HFFc6 (cell line): ENCODE results near the gene TRAPPC14. TPM values are rescaled to one million over a fixed set of nuclear protein-coding genes. Genes with fewer than 3 reads are reported as not detected.

ENCODE experiments used
- DNase-seq: peaks from one replicate; pipeline ENCODE4 v3.0.0-alpha.2; 2018
- H3K27ac Mint-ChIP-seq: 2 replicates; pipeline ENCODE4 v1.8.0; 2020; ENCODE audit warnings: mild to moderate bottlenecking, mixed read lengths
- H3K27me3 Mint-ChIP-seq: 2 replicates; pipeline ENCODE4 v1.8.0; 2021; ENCODE audit warnings: mild to moderate bottlenecking, moderate library complexity, mixed read lengths; ENCODE audit not compliant: insufficient read depth
- H3K36me3 Mint-ChIP-seq: 2 replicates; pipeline ENCODE4 v1.8.0; 2021; ENCODE audit warnings: low read depth, mixed read lengths
- H3K4me1 Mint-ChIP-seq: 2 replicates; pipeline ENCODE4 v1.8.0; 2020; ENCODE audit warnings: low read depth, mixed read lengths
- H3K4me3 Mint-ChIP-seq: 2 replicates; pipeline ENCODE4 v1.8.0; 2020; ENCODE audit warnings: mild to moderate bottlenecking, moderate library complexity, mixed read lengths
- H3K9me3 Mint-ChIP-seq: 2 replicates; pipeline ENCODE4 v1.8.0; 2020; ENCODE audit warnings: mild to moderate bottlenecking, mixed read lengths
- CTCF ChIP-seq: fragments of 200-600 bp; sonication (generic); IDR thresholded peaks from 2 replicates; pipeline ENCODE4 v1.5.0; 2021; ENCODE audit warnings: antibody characterized with exemption, mild to moderate bottlenecking
- total RNA-seq, 6 experiments: library from RNA; stranded (reverse); fragmentation: NEBNext Ultra II Directional; extraction: Animal tissue kit (Norgen Biotek cat#: 25700); gene quantifications; 2 replicates in 1 of 6; 3 replicates in 5 of 6; pipeline ENCODE4 v1.2.3, GENCODE V29; 2021

Gene TRAPPC14
- total RNA-seq, 6 experiments from 2014 or later = 19.1 to 23.4 (median 21.7) TPM

DNA sequence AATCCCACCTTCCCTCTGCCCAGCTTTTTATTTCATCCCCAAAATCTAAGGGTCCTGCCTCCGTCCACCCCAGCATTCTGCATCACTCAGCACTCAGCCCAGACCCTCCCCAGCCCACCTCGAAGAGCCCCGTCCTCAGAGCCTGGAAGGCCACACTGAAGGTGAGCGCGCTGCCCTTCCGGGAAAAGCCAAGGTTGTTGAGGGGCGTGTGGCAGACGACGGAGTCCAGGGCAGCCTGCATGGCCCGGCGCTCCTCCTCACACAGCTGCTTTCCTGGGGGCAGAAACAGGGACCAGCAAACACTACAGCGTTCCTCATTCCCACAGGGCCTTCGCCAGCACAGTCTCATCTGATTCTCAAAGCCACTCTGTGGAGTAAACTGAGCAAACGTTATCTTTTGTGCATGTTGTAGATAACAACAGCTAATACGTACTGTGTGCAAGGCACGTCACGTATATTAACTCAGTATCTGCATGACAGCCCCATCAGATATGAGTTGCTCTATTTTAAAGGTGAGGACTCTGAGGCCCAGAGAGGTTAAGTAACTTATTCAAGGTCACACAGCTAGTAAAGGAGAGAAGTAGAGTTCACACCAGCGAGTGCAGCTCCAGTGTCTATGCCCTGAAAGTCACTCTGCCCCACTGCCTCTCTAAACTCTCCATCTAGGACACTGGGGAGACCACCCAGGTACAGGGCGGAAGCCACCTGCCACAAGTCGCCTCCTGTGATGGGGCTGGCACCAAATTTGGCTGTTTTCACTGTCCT lies 2.8 kb downstream of the TRAPPC14 start:
- Mint-ChIP-seq H3K27me3 (peaks cover 1% of the 10 kb centered on the region; the same call in 1 of the 2 replicates), H3K27ac (no peak overlapping the region), H3K4me3 (no peak overlapping the region), H3K4me1 (peaks cover 39% of the 10 kb centered on the region), H3K9me3 (no peaks in the 10 kb centered on the region), H3K36me3 (peaks cover 23% of the 10 kb centered on the region)
- no peak for DNase-seq
- TF ChIP-seq CTCF = no peak

GRCh38 chr7:100154651-100155491 lies 3.7 kb downstream of the TRAPPC14 start:
- H3K27me3 Mint-ChIP-seq = peaks cover 1% of the 10 kb centered on the region; the same call in 1 of the 2 replicates
- H3K4me3 Mint-ChIP-seq = no peak overlapping the region
- peaks cover 47% of the 10 kb centered on the region for H3K4me1 Mint-ChIP-seq
- no peak for TF ChIP-seq CTCF
- H3K9me3 Mint-ChIP-seq = no peaks in the 10 kb centered on the region
- DNase-seq = no peak
- no peak overlapping the region for H3K27ac Mint-ChIP-seq
- peaks cover 29% of the 10 kb centered on the region for H3K36me3 Mint-ChIP-seq

GRCh38 chr7:100153708-100154535 lies 4.6 kb downstream of the TRAPPC14 start:
- no peaks in the 10 kb centered on the region for H3K9me3 Mint-ChIP-seq
- H3K4me3 Mint-ChIP-seq = no peak overlapping the region
- peaks cover 29% of the 10 kb centered on the region for H3K36me3 Mint-ChIP-seq
- no peak for TF ChIP-seq CTCF
- peaks cover 4% of the 10 kb centered on the region for H3K27me3 Mint-ChIP-seq
- DNase-seq = no peak
- peak overlapping the region; percentile 56 for H3K27ac Mint-ChIP-seq
- H3K4me1 Mint-ChIP-seq = peaks cover 43% of the 10 kb centered on the region

DNA sequence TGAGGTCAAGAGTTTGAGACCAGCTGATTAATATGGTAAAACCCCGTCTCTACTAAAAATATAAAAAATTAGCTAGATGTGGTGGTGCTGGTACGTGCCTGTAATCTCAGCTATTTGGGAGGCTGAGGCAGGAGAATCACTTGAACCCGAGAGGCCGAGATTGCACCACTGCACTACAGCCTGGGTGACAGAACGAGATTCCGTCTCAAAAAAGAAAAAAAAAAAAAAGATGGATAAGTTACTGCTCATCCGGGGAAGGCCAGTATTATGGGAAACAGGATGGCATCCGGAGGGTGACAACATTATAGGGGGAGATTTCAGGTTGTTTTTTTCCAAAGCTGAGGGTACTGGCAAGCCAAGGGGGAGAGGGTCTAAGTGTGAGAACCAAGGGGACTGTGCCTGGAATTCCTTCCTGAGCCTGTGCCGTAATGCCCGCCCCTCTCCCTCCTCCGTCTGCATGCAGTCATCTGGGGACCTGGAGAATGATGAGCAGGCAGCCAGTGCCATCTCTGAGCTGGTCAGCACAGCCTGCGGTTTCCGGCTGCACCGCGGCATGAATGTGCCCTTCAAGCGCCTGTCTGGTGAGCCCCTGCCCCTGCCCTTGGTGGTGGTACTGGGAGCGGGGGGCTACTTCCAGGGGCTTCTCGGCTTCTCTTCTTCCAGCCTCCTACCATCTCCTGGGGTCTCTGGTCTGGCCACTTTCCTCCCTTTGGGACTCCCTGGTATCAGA lies 5.4 kb downstream of the TRAPPC14 start:
- no peak overlapping the region for H3K4me3 Mint-ChIP-seq
- no peak for DNase-seq
- H3K4me1 Mint-ChIP-seq = peaks cover 46% of the 10 kb centered on the region
- H3K9me3 Mint-ChIP-seq = no peaks in the 10 kb centered on the region
- TF ChIP-seq CTCF = no peak
- peaks cover 6% of the 10 kb centered on the region for H3K27me3 Mint-ChIP-seq
- H3K27ac Mint-ChIP-seq = no peak overlapping the region
- H3K36me3 Mint-ChIP-seq = peaks cover 29% of the 10 kb centered on the region

DNA sequence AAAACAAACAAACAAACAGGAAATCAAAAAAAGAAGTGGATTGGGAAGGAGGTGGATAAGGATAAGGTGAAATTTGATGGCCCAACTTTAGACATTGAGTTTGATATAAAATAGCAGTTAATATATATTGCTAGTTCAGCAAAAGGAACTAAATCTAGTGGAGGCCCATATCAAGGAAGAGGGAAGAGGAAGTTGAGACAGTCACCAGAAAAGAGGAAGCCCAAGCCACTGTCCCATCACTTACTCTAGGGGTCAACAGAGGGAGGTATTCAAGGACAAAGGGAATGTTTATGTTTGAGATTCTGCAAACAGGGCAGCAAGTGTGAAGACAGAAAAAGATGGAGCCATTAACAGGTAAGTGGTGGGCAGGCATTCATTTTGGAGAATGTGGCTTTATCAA lies 6.1 kb downstream of the TRAPPC14 start:
- no peak for DNase-seq
- Mint-ChIP-seq H3K9me3 (no peaks in the 10 kb centered on the region), H3K4me1 (peaks cover 42% of the 10 kb centered on the region), H3K27me3 (peaks cover 6% of the 10 kb centered on the region), H3K4me3 (no peak overlapping the region), H3K27ac (no peak overlapping the region), H3K36me3 (peaks cover 25% of the 10 kb centered on the region)
- TF ChIP-seq CTCF = no peak
